Globus pallidus (tissue), 1 donor: ENCODE data around the gene NPDC1.

ENCODE experiments used
- DNase-seq: peaks from one replicate; pipeline ENCODE4 v3.0.0-alpha.2; 2015; ENCODE audit warnings: low spot score

Gene NPDC1

GRCh38 chr9:137026384-137026783 is 19.6 kb downstream of the NPDC1 start:
- DNase-seq: no peak

DNA sequence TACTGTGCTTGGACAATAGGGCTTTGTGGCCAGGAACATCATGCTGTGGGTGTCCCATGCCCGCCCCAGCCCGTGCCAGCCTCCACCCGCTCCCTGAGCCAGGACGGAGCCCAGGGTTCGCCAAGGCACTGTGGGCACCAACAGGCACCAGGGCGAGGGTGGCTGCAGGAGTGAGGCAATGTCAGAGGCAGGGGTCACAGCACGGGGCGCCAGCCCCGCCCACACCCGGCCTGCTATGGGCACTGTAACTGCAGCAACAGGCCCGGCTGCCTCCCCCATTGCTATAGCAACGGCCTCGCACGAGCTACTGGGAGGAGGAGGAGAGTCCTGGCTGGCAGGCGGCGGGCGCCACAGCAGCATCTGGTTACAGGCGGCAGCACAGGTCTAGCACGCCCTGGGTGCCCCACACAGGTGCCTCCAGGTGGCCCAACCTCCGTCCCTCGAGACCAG is 20.4 kb downstream of the NPDC1 start:
- DNase-seq: peak; percentile 99

DNA sequence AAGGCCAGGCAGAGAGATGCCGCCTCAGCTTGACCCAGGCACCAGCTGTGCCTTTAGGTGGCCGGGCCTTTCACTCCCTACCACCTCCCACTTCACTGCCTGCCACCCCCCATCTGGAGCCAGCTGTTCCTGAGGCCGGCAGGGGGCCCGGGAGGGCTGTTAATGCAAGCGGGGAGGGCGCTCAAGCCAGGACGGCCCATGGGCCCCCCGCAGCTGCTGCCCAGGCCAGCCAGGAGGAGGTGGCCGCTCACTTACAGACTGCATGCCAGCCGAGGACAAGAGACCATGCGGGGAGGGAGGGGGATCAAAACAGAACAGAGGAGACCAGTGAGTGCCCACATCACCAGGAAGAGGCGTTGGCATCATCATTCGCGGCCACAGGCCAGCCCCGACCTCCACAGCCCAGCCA is 22.4 kb downstream of the NPDC1 start:
- DNase-seq: peak; percentile 80

DNA sequence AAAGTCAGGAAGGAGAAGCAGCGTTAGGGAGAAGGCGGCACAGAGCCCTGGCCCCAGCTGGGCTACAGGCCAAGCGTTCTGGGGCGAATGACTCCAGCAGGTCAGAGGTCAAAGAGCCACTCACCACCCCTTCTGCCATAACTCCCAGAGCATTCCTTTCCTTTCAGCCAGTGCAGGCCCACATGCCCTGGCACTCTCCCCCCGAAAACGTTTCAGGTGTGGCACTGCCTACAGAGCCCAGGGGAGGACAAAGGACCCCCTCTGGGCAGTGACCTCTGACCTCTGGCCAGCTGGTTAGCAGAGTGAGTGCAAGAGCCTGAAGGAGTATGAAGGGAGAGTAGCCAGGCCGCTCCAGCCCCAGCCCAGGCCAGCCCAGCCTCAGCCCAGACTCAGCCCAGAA is 22.8 kb downstream of the NPDC1 start:
- no peak for DNase-seq

DNA sequence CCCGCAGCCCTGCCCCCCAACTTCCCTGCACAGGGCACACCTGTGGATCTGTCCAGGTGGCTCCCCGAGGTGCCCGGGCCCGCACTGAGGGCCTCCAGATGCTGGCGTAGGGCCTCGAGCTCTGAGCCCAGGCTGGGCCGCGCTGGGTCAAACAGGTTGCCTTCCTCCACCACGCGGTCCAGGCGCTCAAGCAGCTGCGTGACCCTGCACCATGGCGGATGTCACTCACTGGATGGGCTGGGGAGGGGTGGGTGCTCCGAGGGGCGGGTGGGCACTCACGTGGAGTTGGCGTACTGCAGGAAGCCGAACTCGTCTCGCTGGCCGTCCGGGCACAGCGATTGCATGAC is 23.3 kb downstream of the NPDC1 start:
- no peak for DNase-seq

GRCh38 chr9:137021979-137022661 is 23.9 kb downstream of the NPDC1 start:
- peak; percentile 97 for DNase-seq

- DNase-seq: no peak
Measured at GRCh38 chr9:137021568-137021978, 24.4 kb downstream of the NPDC1 start.

- DNase-seq: no peak
Measured at GRCh38 chr9:137020771-137021567, 25.0 kb downstream of the NPDC1 start.

DNA sequence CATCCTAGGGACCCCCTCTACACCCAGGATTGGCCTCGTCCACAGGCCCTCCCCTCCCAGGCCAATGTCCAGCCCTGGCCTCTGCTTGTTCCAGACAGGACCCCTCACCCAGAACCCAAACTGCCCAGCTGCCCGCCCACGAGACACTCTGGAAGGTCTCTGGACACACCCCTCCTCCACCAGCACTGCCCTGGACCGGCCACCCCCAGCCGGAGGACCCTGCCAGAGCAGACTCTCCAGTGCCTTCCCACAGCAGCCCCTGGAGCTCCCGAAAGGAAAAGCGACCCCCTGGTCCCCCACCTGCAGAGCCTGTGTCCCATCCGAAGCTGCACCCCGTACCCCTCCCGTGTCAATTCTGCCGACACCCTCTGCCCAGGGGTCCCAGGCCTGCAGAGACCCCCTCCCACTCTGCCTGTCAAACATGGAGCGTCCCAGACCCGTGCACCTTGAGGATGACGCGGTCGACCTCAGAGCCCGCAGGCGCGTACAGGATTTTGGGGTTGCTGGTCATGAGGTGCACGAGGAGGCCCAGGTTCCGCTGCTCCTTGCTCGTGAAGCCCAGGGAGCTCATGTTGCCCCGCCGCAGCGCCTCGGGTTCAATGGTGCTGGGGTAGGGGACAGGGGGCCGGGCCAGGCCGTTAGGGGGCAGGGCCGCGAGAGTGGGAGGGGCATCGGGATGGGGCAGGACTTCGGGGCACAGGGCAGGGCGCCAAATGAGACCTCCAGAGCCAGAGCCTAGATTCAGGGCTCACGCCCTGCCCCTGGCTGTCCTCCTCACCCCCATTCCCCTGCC is 25.9 kb downstream of the NPDC1 start:
- DNase-seq: no peak

DNA sequence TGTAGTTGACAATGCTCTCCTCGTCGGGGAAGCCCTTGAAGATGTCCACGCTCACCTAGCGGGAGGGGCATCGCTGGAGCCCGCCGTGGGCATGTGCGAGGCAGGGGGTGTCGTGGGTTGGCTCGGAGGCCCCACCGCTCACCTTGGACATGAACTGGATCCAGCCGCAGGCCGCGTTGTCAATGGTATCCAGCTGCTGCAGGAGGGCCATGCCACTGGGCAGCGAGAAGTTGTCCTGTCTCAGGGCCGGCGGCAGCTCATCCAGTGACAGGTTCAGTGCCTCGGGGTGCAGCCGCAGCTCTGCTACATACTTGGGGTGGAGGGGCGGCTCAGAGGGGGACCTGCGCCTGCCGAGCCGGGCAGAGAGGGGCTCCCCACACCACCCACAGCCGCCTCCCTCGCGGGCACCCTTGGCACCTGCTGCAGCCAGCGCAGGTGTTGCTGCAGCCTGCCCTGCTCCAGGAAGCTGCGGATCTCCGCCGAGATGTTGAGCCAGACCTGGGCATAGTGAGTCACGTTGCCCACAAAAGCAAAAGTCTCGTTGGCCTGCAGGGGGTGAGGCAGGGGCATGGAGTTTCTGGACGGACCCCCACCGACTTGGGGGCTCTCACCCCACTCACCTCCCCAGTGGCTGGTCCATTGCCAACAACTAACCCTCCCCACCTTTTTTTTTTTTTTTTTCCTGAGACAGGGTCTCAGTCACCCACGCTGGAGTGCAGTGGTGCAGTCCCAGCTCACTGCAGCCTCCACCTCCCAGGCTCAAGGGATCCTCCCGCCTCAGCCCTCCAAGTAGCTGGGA is 27.0 kb downstream of the NPDC1 start:
- no peak for DNase-seq

DNA sequence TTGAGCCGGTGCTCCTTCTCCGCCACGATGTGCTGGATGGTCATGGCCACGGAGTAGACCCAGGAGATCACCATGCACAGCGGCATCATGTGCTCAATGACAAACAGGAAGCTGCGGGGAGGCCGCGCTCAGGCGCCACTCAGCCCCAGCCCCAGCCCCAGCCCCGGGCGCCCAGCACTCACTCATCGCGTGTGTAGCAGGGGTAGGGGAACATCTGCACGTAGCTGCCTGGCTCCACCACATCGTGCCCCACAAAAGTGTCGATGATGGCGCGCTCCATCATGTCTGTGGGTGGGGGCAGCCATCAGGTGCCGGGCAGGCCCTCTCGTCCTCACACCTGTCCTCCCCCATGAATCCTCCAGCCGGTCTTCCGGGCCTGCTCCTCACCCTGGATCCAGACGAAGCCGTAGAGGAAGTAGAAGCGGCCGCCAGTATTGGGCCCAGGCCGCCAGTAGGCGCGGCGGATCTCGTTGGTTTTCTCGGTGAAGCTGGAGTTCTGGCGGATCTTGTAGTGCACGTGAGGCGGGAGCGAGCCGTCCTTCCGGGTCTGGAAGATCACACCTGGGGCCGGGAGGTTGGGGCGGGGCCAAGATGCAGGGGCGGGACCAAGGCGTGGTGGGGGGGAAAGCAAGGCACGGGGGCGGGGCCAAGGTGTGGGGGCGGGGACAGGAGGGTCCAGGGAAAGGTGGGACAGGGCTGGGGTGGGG is 28.0 kb downstream of the NPDC1 start:
- no peak for DNase-seq

DNA sequence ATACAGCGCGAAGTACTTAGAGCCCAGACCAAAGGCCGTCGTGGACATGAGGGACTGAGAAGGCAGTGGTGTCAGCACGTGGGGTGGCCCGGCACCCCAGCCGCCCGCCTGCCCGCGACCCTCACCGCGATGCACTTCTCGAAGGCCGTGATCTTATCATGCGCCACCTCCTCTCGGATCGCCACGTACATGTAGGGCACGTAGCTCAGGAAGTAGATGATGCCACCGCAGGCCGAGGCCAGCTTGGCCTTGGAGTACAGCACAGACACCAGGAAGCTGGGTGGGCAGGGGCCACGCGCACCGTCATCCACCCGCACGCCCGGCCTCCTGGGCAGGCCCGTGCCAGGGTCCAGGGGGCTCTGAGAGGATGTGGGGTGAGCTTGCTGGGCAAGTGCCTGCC is 28.9 kb downstream of the NPDC1 start:
- no peak for DNase-seq

GRCh38 chr9:137016436-137016835 is 29.5 kb downstream of the NPDC1 start:
- DNase-seq: no peak

- DNase-seq: no peak
Measured at GRCh38 chr9:137015976-137016375, 30.0 kb downstream of the NPDC1 start.

GRCh38 chr9:137015540-137015930 is 30.4 kb downstream of the NPDC1 start:
- no peak for DNase-seq

DNA sequence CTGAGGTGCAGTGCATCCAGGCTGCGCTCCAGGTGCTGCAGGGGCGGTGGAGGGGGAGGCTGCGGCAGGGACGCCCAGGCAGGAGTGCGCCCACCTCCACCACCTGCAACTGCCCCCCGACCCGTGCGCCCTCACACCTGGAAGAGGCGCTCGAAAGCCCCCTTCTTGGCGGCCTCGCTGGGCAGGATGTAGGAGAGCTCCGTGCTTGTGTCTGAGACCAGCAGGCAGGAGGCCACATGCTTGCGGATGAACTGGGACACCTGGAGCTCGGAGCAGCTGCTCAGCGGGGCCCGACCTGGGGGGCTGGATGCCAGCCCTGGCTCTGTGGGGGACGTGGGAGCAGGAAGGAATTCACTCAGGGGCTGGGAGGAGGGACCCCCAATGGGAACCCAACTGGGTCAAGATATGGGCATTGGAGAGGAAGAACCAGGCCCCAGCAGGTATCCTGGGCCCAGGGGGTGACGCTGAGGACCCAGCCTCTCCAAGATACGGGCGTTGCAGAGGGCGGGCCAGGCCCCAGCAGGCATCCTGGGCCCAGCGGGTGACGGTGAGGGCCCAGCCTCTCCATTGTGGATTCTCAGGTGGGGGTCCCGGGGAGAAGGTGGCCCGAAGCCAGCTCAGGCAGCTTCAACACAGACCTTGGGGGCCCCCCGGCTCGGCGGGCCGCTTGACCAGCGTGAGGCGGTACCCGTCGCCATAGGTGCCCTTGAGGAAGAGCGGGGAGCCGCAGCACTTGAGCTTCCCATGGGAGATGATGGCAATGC is 31.0 kb downstream of the NPDC1 start:
- no peak for DNase-seq

DNA sequence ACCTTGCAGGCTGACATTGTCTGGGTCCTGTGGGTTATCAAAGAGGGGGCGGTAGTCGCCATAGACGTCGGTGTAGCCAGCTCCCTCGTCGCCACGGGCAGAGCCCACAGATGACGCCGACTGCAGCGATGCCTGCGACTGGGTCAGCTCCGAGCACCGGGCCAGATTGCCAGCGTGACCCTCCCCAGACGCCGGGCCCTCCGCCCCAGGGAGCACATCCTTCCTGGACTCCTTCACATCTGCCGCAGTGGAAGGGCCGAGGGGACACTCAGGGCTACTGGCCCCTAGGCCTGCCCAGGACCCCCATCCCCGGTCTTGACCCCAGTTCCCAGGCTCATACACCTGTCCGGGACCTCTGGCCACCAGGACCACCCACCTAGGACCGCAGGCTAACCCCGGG is 31.8 kb downstream of the NPDC1 start:
- DNase-seq: no peak

DNA sequence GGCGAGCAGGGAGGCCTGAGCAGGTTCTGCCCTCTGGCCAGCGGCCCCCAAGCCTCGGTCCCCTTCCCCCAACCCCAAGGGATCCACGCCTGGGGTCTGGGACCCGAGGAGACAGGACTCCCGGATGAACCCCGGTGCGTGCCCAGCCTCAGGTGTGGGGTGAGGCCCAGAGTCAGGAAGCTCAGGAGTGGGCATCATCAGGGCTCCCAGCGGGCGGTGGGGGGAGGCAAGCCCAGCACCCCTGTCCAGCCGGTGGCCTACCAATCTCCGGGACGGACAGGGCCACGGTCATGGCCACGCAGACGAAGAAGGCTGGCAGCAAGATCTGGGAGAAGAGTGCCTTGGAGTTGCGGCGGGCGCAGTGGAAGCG is 32.4 kb downstream of the NPDC1 start:
- DNase-seq: no peak

GRCh38 chr9:137012694-137013570 is 33.0 kb downstream of the NPDC1 start:
- no peak for DNase-seq
